Measurements from ENCODE around the gene DDX3X.
"Not testable (repeated sequence)": the region's sequence is repeated elsewhere in the genome, so short reads cannot be mapped to it uniquely, and the experiment has no call there.

Gene DDX3X

DNA sequence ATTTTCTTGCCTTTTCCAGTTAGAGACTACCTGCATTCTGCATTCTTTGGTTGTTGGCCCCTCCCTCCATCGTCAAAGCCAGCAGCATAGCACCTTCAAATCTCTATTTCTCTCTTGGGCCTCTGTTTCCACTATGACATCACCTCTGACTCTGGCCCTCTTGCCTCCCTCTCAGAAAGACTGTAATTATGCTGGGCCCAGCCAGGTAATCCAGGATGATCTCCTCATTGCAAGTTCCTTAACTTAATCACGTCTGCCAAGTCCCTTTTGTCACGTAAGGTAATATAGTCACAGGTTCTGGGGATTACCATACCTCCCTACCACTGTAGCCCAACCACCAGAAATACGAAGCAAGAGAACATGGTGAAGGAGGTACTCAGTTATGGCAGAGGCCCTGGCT lies 73.9 kb downstream of the DDX3X start:
- DNase-seq (ENCODE audit: low read depth): no peak
- no peak overlapping the region for H3K4me3 ChIP-seq (ENCODE audit: low read depth, low read length)
- TF ChIP-seq, protein P1, sequence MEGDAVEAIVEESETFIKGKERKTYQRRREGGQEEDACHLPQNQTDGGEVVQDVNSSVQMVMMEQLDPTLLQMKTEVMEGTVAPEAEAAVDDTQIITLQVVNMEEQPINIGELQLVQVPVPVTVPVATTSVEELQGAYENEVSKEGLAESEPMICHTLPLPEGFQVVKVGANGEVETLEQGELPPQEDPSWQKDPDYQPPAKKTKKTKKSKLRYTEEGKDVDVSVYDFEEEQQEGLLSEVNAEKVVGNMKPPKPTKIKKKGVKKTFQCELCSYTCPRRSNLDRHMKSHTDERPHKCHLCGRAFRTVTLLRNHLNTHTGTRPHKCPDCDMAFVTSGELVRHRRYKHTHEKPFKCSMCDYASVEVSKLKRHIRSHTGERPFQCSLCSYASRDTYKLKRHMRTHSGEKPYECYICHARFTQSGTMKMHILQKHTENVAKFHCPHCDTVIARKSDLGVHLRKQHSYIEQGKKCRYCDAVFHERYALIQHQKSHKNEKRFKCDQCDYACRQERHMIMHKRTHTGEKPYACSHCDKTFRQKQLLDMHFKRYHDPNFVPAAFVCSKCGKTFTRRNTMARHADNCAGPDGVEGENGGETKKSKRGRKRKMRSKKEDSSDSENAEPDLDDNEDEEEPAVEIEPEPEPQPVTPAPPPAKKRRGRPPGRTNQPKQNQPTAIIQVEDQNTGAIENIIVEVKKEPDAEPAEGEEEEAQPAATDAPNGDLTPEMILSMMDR (IDR thresholded peaks at IDR 0.05; ENCODE audit: low read depth, low read length, missing control alignments): no peak
- in situ Hi-C loops (cut with HindIII; ENCODE audit: low sequenced_read_pairs): no loop called here

DNA sequence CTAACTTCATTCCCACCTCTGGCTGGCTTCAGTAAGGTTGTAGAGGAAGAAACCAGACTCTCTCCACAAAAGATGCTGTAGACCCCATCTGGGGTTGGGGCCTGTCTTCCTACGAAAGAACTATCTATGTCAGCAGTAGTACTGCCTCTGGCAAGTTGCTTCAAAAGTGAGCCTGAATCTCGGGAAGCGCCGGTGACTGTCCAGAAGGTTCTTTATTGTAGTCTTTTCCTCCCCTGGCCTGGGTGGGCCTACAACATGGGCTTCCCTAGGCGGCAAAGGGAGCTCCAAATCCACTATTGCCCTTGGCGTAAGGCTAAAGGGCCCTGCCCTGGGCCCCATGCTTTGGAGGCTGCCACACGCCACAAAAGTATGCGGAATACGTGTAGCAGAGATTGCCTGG lies 74.6 kb downstream of the DDX3X start:
- no peak overlapping the region for H3K4me3 ChIP-seq (ENCODE audit: low read depth, low read length)
- TF ChIP-seq, protein P1 (IDR thresholded peaks at IDR 0.05; ENCODE audit: low read depth, low read length, missing control alignments): no peak
- in situ Hi-C loops (cut with HindIII; ENCODE audit: low sequenced_read_pairs): no loop called here
- DNase-seq (ENCODE audit: low read depth): no peak

DNA sequence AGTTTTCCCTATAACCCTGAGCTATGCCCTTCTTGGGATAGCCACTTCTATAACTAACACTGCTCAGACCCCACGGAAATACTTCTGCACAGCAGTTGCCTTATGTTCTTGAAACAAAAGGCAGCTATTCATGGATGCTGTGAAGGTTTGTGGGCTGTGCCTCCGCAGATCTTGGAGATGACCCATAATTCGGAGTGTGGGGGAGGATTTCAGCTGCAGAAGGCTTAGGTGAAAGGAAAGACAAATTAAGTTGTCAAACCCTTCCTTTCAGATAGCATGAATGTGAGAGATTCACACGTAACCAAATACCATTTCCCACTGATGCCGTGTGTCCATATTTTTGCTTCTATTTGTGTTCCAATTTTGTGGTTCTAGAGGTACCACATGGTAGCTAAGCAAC lies 75.0 kb downstream of the DDX3X start:
- no peak for DNase-seq (ENCODE audit: low read depth)
- TF ChIP-seq, protein P1 (IDR thresholded peaks at IDR 0.05; ENCODE audit: low read depth, low read length, missing control alignments): no peak
- in situ Hi-C loops (cut with HindIII; ENCODE audit: low sequenced_read_pairs): no loop called here
- no peak overlapping the region for H3K4me3 ChIP-seq (ENCODE audit: low read depth, low read length)

DNA sequence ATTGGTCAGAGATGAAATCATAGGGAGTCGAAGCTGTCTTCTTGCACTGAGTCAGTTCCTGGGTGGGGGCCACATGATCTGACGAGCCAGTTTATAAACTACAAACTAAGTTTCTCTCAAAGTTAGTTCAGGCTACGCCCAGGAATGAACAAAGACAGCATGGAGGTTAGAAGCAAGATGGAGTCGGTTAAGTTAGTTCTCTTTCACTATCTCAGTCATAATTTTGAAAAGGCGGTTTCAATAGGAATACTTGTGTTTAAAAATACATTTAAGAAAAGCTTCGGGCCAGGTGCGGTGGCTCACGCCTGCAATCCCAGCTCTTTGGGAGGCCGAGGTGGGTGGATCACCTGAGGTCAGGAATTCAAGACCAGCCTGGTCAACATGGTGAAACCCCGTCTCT lies 77.3 kb downstream of the DDX3X start:
- H3K4me3 ChIP-seq (ENCODE audit: low read depth, low read length); in situ Hi-C loops (cut with HindIII; ENCODE audit: low sequenced_read_pairs); DNase-seq (ENCODE audit: low read depth): not testable (repeated sequence)

DNA sequence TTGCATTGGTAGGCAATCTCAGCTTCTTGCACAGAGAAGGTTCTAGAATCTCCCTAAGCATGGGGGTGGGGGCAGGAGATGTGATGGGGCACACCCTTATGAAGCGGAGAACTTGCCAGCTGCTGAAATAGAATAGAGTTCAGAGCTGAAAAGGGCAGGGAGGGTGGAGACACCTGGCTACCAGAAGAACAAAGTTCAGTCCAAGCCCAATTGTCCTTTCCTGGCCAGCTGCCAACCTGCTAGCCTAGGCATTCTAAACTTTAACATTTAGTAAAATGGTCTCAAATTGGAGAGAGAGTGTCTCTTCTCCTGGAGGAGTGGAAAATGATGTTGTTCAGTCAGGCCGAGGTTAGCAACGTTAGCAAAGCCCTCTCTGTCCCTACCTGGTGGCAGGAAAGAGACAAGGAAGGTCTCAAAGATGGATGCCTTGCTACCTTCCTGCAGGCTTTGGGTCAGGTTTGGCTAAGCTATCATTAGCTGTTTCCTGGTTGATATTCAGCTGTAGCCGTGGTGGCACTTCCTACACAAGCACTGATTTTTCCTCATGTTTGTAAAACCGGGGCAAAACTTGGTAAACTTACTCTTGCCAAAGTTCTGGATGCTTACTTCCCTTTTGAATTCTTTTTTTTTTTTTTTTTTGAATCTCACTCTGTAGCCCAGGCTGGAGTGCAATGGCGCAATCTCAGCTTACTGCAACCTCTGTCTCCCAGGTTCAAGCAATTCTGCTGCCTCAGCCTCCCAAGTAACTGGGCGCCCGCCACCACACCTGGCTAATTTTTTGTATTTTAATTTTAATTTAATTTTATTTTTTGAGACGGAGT lies 78.5 kb downstream of the DDX3X start:
- TF ChIP-seq, protein P1 (IDR thresholded peaks at IDR 0.05; ENCODE audit: low read depth, low read length, missing control alignments): no peak
- in situ Hi-C loops (cut with HindIII; ENCODE audit: low sequenced_read_pairs): no loop called here
- H3K4me3 ChIP-seq (ENCODE audit: low read depth, low read length): no peak overlapping the region
- no peak for DNase-seq (ENCODE audit: low read depth)

Data from astrocyte of the cerebellum (primary cell).